ENCODE results near the gene COA1. TPM values are rescaled to one million over a fixed set of nuclear protein-coding genes. Genes with fewer than 3 reads are reported as not detected.
A peak's percentile ranks its signal among the peaks of the same experiment; 100 is the strongest.

COA1 gene
- total RNA-seq, 2 experiments from 2014 or later, result 76.9 to 77.1 TPM

DNA sequence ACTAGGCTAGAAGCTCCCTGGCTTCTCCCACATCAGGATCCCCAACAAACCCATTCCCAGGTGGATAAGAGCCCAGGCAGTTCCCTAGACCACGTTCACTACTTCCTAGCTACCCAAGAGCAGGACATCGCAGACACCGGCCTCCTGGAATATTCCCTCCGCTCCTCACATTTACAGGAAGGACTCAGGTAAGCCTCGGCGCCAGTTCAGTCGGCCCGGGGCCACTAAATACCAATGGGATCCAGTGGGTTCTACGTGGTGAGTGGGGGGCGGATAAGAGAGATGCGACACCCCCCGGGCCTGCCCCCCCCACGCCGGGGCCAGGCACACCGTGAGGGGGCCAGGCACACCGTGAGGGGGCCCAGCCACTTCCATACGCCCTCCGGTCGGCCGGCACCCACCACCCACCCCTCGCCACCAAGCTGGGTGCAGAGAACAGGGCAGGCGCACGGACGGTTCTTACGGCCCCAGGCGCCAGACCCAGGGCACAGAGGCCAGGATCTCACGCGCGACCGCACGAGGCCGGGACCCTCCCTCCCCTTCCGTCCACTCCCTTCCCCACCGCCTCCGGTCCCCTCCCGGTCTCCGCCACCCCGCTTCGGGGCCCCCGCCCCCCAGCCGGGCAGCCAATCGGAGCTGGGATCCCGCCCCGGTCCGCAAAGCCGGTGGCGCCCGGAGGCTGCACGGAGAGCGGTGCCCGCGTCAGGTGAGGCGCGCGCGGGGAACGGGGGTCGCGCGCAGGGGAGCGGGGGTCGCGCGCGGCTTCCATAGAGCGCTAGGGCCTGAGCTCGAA lies 28.9 kb upstream of the COA1 start, which contains the start of gene BLVRA:
Gene BLVRA (plus strand): TSS at position 652 of the 793 bp plus-strand sequence. CDS start 12,479 bp downstream, outside the sequence.
- Mint-ChIP-seq H3K27me3 (peaks cover 16% of the 10 kb centered on the region), H3K4me1 (peaks cover 42% of the 10 kb centered on the region), H3K27ac (peak within 1 kb of the TSS; percentile 53), H3K9me3 (ENCODE audit: low read depth) (no peaks in the 10 kb centered on the region), H3K36me3 (ENCODE audit: low read depth) (no peaks in the 10 kb centered on the region), H3K4me3 (peak within 1 kb of the TSS; percentile 74)
- DNase-seq, result peak; percentile 73
- ChIA-PET CTCF (interaction anchor here (1.5 to 3.8 kb wide), 2 partner anchors 11 to 79 kb away, joined by 4 to 15 read pairs; no protein-coding TSS in a partner anchor), POLR2A (interaction anchor here (1.2 kb wide), 2 partner anchors 22 to 176 kb away, joined by 5 to 6 read pairs; partner anchors contain the start of gene STK17A)
- intact Hi-C loops (cut with DNase I, micrococcal nuclease), result loop anchor here in 1 of 2 experiments (1.0 kb wide), 2 partner anchors 29 to 76 kb away; partner anchors contain the start of gene COA1
- peak; percentile 70 for ATAC-seq

DNA sequence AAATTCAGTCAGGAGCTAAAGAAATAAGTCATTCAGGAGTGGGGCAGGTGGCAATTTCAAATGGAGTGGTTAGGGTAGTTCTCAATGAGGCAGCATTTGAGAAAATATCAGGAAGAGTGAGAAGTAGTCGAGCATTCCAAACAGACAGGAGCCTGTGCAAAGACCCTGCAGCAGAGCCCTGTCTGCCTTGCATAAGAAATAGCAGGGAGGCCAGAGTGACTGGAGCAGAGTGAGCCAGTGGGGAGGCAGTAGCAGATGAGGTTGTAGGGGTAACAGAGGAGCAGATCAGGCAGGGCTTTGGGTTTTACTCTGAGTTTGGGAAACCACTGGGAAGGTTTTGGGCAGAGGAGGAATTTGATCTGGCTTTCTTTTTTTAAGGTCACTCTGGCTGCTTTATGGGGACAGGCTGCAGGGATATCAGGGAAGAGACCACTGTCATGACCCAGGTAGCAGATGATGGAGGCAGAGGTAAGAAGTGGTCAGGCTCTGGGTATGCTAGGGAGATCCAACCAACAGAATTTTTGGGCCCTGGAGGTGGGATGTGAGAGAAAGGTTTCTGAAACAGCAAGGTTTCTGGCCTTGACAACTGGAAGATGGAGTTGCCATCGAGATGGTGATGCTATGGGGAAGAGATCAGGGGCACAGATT lies 27.9 kb upstream of the COA1 start:
- peak overlapping the region; percentile 17 for H3K27ac Mint-ChIP-seq
- no peaks in the 10 kb centered on the region for H3K36me3 Mint-ChIP-seq (ENCODE audit: low read depth)
- peaks cover 37% of the 10 kb centered on the region for H3K4me1 Mint-ChIP-seq
- peak overlapping the region; percentile 74 for H3K4me3 Mint-ChIP-seq
- ChIA-PET CTCF (interaction anchor here (1.0 to 3.8 kb wide), 3 partner anchors 27 to 81 kb away, joined by 5 to 15 read pairs (median 6); no protein-coding TSS in a partner anchor), POLR2A (interaction anchor here (0.6 kb wide), 1 partner anchor 868 kb away, joined by 4 read pairs; no protein-coding TSS in a partner anchor)
- intact Hi-C loops (cut with DNase I, micrococcal nuclease), result loop anchor here in 1 of 2 experiments (2.0 kb wide), 1 partner anchor 28 kb away; the partner anchor contains the start of gene COA1
- no peak for ATAC-seq
- no peaks in the 10 kb centered on the region for H3K9me3 Mint-ChIP-seq (ENCODE audit: low read depth)
- peaks cover 16% of the 10 kb centered on the region for H3K27me3 Mint-ChIP-seq
- no peak for DNase-seq

DNA sequence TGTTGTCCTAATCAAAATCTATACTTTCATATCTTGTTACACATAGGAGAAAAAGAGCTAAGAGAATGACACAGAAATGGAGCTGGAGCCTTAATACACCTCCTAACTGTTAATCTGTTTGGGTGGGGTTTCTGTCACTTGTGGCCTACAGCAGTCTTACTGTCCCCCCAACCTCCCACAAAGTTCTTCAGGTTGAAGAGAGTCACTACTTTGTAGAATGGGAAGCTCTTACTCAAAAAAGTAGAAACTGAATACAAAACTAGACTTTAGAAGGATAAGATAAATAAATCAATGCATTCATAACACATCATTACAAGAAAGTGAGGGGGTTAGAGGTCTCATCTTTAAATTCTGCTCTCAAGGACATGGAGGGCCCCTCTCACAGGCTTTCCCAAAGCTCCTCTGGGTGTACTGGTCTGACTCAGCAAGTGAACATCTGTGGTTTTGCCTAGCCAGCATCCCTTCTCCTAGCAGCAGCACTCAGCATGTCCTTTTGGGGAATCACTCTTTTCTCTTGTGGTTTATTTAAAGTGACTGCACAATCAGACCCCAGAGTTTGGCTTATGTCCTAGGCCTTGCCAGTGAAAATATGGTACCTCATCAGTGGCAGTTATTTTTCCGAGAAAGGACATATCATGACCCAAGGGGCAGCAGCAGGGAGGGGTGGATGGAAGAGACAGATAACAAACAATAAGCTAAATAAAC lies 27.2 kb upstream of the COA1 start:
- peak; percentile 45 for ATAC-seq
- no peaks in the 10 kb centered on the region for H3K9me3 Mint-ChIP-seq (ENCODE audit: low read depth)
- DNase-seq, result peak; percentile 38
- H3K27ac Mint-ChIP-seq, result no peak overlapping the region
- peaks cover 16% of the 10 kb centered on the region for H3K27me3 Mint-ChIP-seq
- CTCF ChIA-PET, result interaction anchor here (0.8 to 1.2 kb wide), 5 partner anchors 21 to 174 kb away, joined by 3 to 6 read pairs (median 4); partner anchors contain the start of gene STK17A
- peaks cover 33% of the 10 kb centered on the region for H3K4me1 Mint-ChIP-seq
- POLR2A ChIA-PET, result interaction anchor here (0.6 kb wide), 1 partner anchor 868 kb away, joined by 4 read pairs; no protein-coding TSS in a partner anchor
- no peaks in the 10 kb centered on the region for H3K36me3 Mint-ChIP-seq (ENCODE audit: low read depth)
- H3K4me3 Mint-ChIP-seq, result peak overlapping the region; percentile 74
- intact Hi-C loops (cut with DNase I, micrococcal nuclease), result loop anchor here in 1 of 2 experiments (2.0 kb wide), 1 partner anchor 28 kb away; the partner anchor contains the start of gene COA1

DNA sequence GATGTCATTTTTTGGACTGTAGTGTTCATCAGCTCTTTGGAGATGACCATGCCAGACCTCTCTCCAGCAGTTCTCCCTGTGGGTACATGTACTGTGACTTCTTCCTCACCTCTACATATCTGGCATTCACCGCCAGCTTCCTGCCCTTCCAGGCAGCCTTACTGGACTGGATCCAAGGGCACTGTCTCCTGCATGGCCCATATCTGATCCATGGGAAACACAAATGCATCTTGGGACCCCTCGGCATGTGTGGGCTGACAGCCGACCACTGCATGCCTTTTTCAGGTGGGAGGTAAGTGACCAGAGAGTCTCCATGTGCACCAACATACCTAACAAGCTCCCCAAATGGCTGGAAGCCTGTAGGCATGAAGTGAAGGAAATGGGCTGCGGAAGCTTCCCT lies 25.3 kb upstream of the COA1 start:
- ChIA-PET POLR2A (interaction anchor here (1.0 kb wide), 1 partner anchor 164 kb away, joined by 7 read pairs; no protein-coding TSS in a partner anchor), CTCF (interaction anchor here (0.7 to 2.1 kb wide), 3 partner anchors 89 to 172 kb away, joined by 3 to 6 read pairs (median 5); partner anchors contain the start of gene STK17A)
- intact Hi-C loops (cut with DNase I, micrococcal nuclease), result no loop called here
- Mint-ChIP-seq H3K4me1 (peaks cover 39% of the 10 kb centered on the region), H3K9me3 (ENCODE audit: low read depth) (no peaks in the 10 kb centered on the region), H3K36me3 (ENCODE audit: low read depth) (no peaks in the 10 kb centered on the region), H3K4me3 (no peak overlapping the region), H3K27ac (no peak overlapping the region), H3K27me3 (peaks cover 16% of the 10 kb centered on the region)
- ATAC-seq (no peak), DNase-seq (no peak)

DNA sequence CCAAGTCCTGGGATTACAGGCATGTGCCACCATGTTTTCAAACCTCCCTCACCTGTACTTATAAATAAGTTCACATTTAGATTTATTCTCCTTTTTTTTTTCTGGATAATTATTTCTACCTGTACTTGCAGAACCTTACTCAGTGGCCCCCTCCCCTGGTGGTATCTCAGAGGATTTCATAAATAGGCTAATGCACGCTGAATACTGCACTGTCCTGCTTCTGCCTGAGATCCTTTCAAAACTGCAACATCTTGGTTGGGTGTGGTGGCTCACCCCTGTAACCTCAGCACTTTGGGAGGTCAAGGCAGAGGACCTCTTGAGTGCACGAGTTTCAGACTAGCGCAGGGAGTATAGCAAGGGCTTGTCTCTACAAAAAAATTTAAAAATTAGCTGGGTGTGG lies 24.5 kb upstream of the COA1 start:
- intact Hi-C loops (cut with DNase I, micrococcal nuclease), result no loop called here

DNA sequence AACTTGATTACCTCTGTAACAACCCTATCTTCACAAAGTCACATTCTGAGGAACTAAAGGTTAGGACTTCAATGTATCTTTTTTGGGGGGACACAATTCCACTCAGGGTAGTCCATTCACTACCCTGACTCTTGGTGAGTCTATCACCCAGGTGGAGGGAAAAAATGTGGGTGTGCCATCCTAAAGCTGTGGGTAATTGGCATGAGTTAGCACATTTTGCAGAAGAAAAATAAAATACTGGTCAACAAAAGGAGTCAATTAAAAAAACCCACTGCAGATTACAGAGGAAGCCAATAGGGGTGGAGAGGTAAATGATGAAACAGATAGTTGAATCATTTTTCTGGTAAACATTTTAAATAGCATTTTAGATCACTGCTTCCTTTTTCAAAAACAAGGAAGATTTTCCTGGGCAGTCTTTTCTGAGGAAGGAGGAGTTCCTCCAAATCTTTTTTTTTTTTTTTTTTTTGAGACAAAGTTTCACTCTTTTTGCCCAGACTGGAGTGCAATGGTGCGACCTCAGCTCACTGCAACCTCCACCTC lies 24.0 kb upstream of the COA1 start:
- no peaks in the 10 kb centered on the region for H3K36me3 Mint-ChIP-seq (ENCODE audit: low read depth)
- no peak overlapping the region for H3K27ac Mint-ChIP-seq
- H3K4me1 Mint-ChIP-seq, result peaks cover 36% of the 10 kb centered on the region
- no peak for DNase-seq
- no peaks in the 10 kb centered on the region for H3K9me3 Mint-ChIP-seq (ENCODE audit: low read depth)
- no peak for ATAC-seq
- intact Hi-C loops (cut with DNase I, micrococcal nuclease), result no loop called here
- ChIA-PET CTCF (interaction anchor here (2.1 kb wide), 1 partner anchor 171 kb away, joined by 6 read pairs; the partner anchor contains the start of gene STK17A), POLR2A (no interaction called here)
- H3K4me3 Mint-ChIP-seq, result no peak overlapping the region
- H3K27me3 Mint-ChIP-seq, result peaks cover 19% of the 10 kb centered on the region

More for the DNA sequence above, 24.5 kb upstream of the COA1 start:
- CTCF ChIA-PET, result interaction anchor here (1.4 to 2.1 kb wide), 2 partner anchors 90 to 171 kb away, joined by 5 to 6 read pairs; partner anchors contain the start of gene STK17A
- POLR2A ChIA-PET, result no interaction called here
- DNase-seq (no peak), ATAC-seq (no peak)
- Mint-ChIP-seq H3K4me3 (no peak overlapping the region), H3K4me1 (peaks cover 36% of the 10 kb centered on the region), H3K27ac (no peak overlapping the region), H3K27me3 (peaks cover 18% of the 10 kb centered on the region), H3K36me3 (ENCODE audit: low read depth) (no peaks in the 10 kb centered on the region), H3K9me3 (ENCODE audit: low read depth) (no peaks in the 10 kb centered on the region)

DNA sequence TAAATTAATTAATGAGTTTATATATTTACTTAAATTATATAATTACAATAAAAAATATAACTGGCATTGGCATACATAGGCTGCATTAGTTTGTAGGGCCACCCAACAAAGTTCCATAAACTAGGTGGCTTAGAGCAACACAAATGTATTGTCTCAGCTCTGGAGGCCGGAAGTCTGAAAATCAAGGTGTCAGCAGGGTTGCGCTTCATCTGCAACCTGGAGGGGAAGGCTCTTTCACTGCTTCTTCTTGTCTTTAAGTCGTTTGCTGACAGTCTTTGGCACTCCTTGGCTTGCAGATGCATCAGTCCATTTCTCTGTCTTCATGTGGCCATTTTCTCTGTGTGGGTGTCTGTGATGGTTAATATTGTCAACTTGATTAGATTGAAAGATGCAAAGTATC lies 23.1 kb upstream of the COA1 start:
- Mint-ChIP-seq H3K27ac (no peak overlapping the region), H3K4me3 (no peak overlapping the region), H3K4me1 (peaks cover 29% of the 10 kb centered on the region), H3K9me3 (ENCODE audit: low read depth) (no peaks in the 10 kb centered on the region), H3K36me3 (ENCODE audit: low read depth) (no peaks in the 10 kb centered on the region), H3K27me3 (peaks cover 13% of the 10 kb centered on the region)
- intact Hi-C loops (cut with DNase I, micrococcal nuclease), result no loop called here
- ChIA-PET POLR2A (no interaction called here), CTCF (interaction anchor here (3.6 kb wide), 1 partner anchor 170 kb away, joined by 14 read pairs; the partner anchor contains the start of gene STK17A)
- DNase-seq (no peak), ATAC-seq (no peak)

DNA sequence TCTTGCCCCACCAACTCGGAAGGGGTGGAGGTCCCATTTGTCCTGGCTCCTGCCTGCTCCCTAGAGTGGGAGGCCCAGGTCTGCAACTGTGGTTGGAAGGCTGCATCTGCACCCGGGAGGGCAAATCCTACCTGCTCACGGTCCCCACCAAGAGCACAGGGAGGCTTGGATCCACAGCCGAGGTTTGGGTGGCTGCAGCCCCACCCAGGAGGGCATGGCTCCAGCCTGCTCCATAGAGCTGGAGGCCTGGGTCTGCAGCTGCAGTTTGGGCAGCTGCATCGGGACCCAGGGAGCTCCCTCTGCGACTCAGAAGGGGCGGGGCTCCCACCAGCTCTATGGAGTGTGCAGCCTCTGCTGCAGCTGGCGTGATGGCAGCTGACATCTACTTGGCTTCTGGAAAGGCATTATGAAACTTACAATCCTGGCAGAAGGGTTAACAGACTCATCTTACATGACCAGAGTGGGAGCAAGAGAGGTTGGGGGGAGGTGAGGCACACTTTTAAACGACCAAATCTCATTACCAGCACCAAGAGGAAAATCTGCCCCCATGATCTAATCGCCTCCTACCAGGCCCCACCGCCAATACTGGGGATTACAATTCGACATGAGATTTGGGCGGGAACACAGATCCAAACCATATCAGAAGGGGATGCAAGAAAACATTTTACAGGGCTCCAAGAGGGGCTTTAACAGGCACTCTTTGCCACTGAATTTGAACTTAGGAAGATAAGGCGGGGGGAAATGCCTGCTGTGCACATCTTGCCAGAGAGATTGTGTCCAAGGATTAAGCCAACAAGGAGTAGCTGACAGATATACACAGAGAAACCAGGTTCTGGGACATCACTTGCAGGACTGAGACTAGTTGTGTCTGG lies 20.9 kb upstream of the COA1 start:
- intact Hi-C loops (cut with DNase I, micrococcal nuclease), result loop anchor here in 1 of 2 experiments (2.0 kb wide), 1 partner anchor 13 kb away; no protein-coding TSS in a partner anchor
- ChIA-PET POLR2A (interaction anchor here (0.5 to 1.2 kb wide), 4 partner anchors 14 to 168 kb away, joined by 3 to 11 read pairs (median 4); partner anchors contain the start of gene STK17A), CTCF (interaction anchor here (0.5 to 3.6 kb wide), 4 partner anchors 14 to 168 kb away, joined by 3 to 14 read pairs (median 5); partner anchors contain the start of genes COA1 and STK17A)
- ATAC-seq (no peak), DNase-seq (no peak)
- Mint-ChIP-seq H3K27me3 (peaks cover 8% of the 10 kb centered on the region), H3K4me3 (no peak overlapping the region), H3K4me1 (peaks cover 14% of the 10 kb centered on the region), H3K9me3 (ENCODE audit: low read depth) (no peaks in the 10 kb centered on the region), H3K27ac (no peak overlapping the region), H3K36me3 (ENCODE audit: low read depth) (no peaks in the 10 kb centered on the region)

DNA sequence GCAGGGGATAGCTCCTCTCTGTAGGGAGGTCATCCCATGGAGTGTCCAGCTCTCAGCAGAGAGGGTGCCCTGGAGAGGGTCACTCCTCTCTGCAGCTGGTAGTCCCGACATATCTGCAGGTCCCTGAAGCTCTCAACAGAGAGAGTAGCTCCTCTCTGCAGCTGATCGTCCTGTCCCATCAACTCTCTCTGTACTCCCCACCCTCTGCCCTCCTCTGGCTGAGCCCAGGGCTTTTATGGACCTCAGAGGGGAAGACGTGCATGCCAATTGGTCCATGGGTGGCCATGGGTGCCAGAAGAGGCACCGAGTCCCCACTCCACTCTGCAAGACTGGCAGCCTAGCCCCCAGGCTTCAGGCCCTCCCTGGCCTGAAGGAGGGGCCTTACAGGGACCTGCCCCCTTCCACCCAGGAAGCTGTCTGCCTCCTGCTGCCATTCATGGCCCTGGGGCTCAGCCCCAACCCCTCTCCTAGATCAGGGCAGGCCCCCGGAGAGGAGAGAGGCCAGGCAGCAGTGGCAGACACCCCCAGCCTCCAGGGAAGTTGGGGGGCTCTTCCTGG lies 20.1 kb upstream of the COA1 start:
- peaks cover 14% of the 10 kb centered on the region for H3K4me1 Mint-ChIP-seq
- DNase-seq (no peak), ATAC-seq (no peak)
- intact Hi-C loops (cut with DNase I, micrococcal nuclease), result no loop called here
- ChIA-PET CTCF (interaction anchor here (0.5 to 3.6 kb wide), 6 partner anchors 15 to 187 kb away, joined by 3 to 14 read pairs (median 4); partner anchors contain the start of gene STK17A), POLR2A (no interaction called here)
- H3K9me3 Mint-ChIP-seq (ENCODE audit: low read depth), result no peaks in the 10 kb centered on the region
- H3K36me3 Mint-ChIP-seq (ENCODE audit: low read depth), result no peaks in the 10 kb centered on the region
- peaks cover 6% of the 10 kb centered on the region for H3K27me3 Mint-ChIP-seq
- no peak overlapping the region for H3K27ac Mint-ChIP-seq
- H3K4me3 Mint-ChIP-seq, result no peak overlapping the region

Measured in activated CD4-positive, alpha-beta T cell treated with anti-CD3 and anti-CD28 coated beads for 36 hours (primary cell).